ENCODE results near the gene SNCAIP. TPM values are rescaled to one million over a fixed set of nuclear protein-coding genes. Genes with fewer than 3 reads are reported as not detected.

SNCAIP gene
- total RNA-seq, 4 donors from 2014 or later, result 0.82 to 2.2 (median 1.6) TPM; not detected in 1

- intact Hi-C loops (cut with DNase I; ENCODE audit: low total_unique reads) (no loop called here), in situ Hi-C loops (cut with MboI; ENCODE audit: low pct_ligation_motif_present in 1 of 4, low pct_unique_long_range_greater_than_20kb in 1 of 4, low sequenced_read_pairs in 3 of 4) (no loop called here)
- Histone ChIP-seq H3K36me3 (no peaks in the 10 kb centered on the region), H3K27ac (no peak overlapping the region), H3K9me3 (no peaks in the 10 kb centered on the region), H3K4me1 (peaks cover 0 to 8% (median 0%) of the 10 kb centered on the region in 4 donors), H3K27me3 (no peaks in the 10 kb centered on the region), H3K4me3 (no peak overlapping the region)
- no peak for DNase-seq
- 85% methylated on average over 6 to 7 of the region's 7 CpGs for WGBS, 2 donors (ENCODE audit: low coverage in 1 of 2)
- no peak for TF ChIP-seq EP300 (IDR thresholded peaks at IDR 0.05; ENCODE audit: low read depth)
- no peak for TF ChIP-seq POLR2A (IDR thresholded peaks at IDR 0.05)
- TF ChIP-seq POLR2AphosphoS5 (IDR thresholded peaks at IDR 0.05), result no peak
- TF ChIP-seq CTCF (IDR thresholded peaks at IDR 0.05), result no peak
Observed at GRCh38 chr5:122429545-122430318, 117.7 kb downstream of the SNCAIP start.

GRCh38 chr5:122430319-122430586 lies 118.2 kb downstream of the SNCAIP start:
- TF ChIP-seq POLR2A (IDR thresholded peaks at IDR 0.05) (no peak), CTCF (IDR thresholded peaks at IDR 0.05) (no peak), EP300 (IDR thresholded peaks at IDR 0.05; ENCODE audit: low read depth) (no peak), POLR2AphosphoS5 (IDR thresholded peaks at IDR 0.05) (no peak)
- Histone ChIP-seq H3K36me3 (no peaks in the 10 kb centered on the region), H3K4me1 (peaks cover 0 to 8% (median 0%) of the 10 kb centered on the region in 4 donors), H3K27ac (no peak overlapping the region), H3K27me3 (no peaks in the 10 kb centered on the region), H3K9me3 (no peaks in the 10 kb centered on the region), H3K4me3 (no peak overlapping the region)
- intact Hi-C loops (cut with DNase I; ENCODE audit: low total_unique reads) (no loop called here), in situ Hi-C loops (cut with MboI; ENCODE audit: low pct_ligation_motif_present in 1 of 4, low pct_unique_long_range_greater_than_20kb in 1 of 4, low sequenced_read_pairs in 3 of 4) (no loop called here)
- WGBS, 2 donors (ENCODE audit: low coverage in 1 of 2), result 96 to 100% methylated on average over 2 of the region's 2 CpGs
- no peak for DNase-seq

- intact Hi-C loops (cut with DNase I; ENCODE audit: low total_unique reads), result no loop called here
Observed at GRCh38 chr5:122431298-122431697, 119.3 kb downstream of the SNCAIP start.

More at GRCh38 chr5:122431298-122431697, 119.3 kb downstream of the SNCAIP start:
- in situ Hi-C loops (cut with MboI; ENCODE audit: low pct_ligation_motif_present in 1 of 4, low pct_unique_long_range_greater_than_20kb in 1 of 4, low sequenced_read_pairs in 3 of 4), result no loop called here
- H3K4me3 ChIP-seq, result no peak overlapping the region
- TF ChIP-seq CTCF (IDR thresholded peaks at IDR 0.05) (no peak), EP300 (IDR thresholded peaks at IDR 0.05; ENCODE audit: low read depth) (no peak), POLR2A (IDR thresholded peaks at IDR 0.05) (no peak), POLR2AphosphoS5 (IDR thresholded peaks at IDR 0.05) (no peak)
- 82 to 85% methylated on average over 1 of the region's 1 CpG for WGBS, 2 donors (ENCODE audit: low coverage in 1 of 2)
- DNase-seq, result no peak
- no peaks in the 10 kb centered on the region for H3K36me3 ChIP-seq
- H3K4me1 ChIP-seq, result peaks cover 0 to 10% (median 1%) of the 10 kb centered on the region in 4 donors
- H3K9me3 ChIP-seq, result no peaks in the 10 kb centered on the region
- H3K27ac ChIP-seq, result no peak overlapping the region
- H3K27me3 ChIP-seq, result no peaks in the 10 kb centered on the region

Measured in transverse colon (tissue), 4 donors.